Peyer's patch (tissue), 4 donors: ENCODE measurements around the gene KCNC3.

Experiments used
- POLR2A ChIP-seq, 2 donors: fragments of 450-650 bp; IDR thresholded peaks; one replicate each; pipeline ENCODE4 v1.5.1; 2017; ENCODE audit warnings: antibody characterized with exemption in 2 of 2, mild to moderate bottlenecking in 2 of 2, moderate library complexity in 2 of 2
- TF ChIP-seq, protein P1 (sequence below), 6 experiments: fragments of 450-650 bp in 4 of 6; fragments of 200-600 bp in 2 of 6; sonication (generic) in 1 of 6; IDR thresholded peaks; one replicate each; pipeline ENCODE4 v1.5.1; 2017 to 2019; ENCODE audit warnings: antibody characterized with exemption in 6 of 6, mild to moderate bottlenecking in 3 of 6, moderate library complexity in 1 of 6

- TF ChIP-seq, protein P1, sequence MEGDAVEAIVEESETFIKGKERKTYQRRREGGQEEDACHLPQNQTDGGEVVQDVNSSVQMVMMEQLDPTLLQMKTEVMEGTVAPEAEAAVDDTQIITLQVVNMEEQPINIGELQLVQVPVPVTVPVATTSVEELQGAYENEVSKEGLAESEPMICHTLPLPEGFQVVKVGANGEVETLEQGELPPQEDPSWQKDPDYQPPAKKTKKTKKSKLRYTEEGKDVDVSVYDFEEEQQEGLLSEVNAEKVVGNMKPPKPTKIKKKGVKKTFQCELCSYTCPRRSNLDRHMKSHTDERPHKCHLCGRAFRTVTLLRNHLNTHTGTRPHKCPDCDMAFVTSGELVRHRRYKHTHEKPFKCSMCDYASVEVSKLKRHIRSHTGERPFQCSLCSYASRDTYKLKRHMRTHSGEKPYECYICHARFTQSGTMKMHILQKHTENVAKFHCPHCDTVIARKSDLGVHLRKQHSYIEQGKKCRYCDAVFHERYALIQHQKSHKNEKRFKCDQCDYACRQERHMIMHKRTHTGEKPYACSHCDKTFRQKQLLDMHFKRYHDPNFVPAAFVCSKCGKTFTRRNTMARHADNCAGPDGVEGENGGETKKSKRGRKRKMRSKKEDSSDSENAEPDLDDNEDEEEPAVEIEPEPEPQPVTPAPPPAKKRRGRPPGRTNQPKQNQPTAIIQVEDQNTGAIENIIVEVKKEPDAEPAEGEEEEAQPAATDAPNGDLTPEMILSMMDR (IDR thresholded peaks at IDR 0.05) = peak in 2 of 6 experiments; percentile 16 to 24
- TF ChIP-seq POLR2A (IDR thresholded peaks at IDR 0.05) = no peak
These were observed 829 bp downstream of the KCNC3 start for GRCh38 chr19:50328224-50328872.
